Left ventricle myocardium inferior (tissue), 1 donor: ENCODE data around the gene REXO4. TPM values are rescaled to one million over a fixed set of nuclear protein-coding genes. Genes with fewer than 3 reads are reported as not detected.

ENCODE experiments used
- DNase-seq: peaks from one replicate; pipeline ENCODE4 v3.0.0-alpha.2; 2020
- H3K27ac ChIP-seq: fragments of 200-600 bp; replicated peaks from 2 replicates; pipeline ENCODE4 v1.8.0; 2021
- H3K27me3 ChIP-seq: fragments of 200-600 bp; 2 replicates; pipeline ENCODE4 v1.8.0; 2021; ENCODE audit warnings: low read depth
- H3K36me3 ChIP-seq: fragments of 200-600 bp; 2 replicates; pipeline ENCODE4 v1.8.0; 2021
- H3K4me1 ChIP-seq: fragments of 200-600 bp; 2 replicates; pipeline ENCODE4 v1.8.0; 2021
- H3K4me3 ChIP-seq: fragments of 200-600 bp; 2 replicates; pipeline ENCODE4 v1.8.0; 2021; ENCODE audit warnings: mild to moderate bottlenecking, moderate library complexity
- H3K9me3 ChIP-seq: fragments of 200-600 bp; replicated peaks from 2 replicates; pipeline ENCODE4 v1.8.0; 2021
- intact Hi-C: fragments of 100-400 bp; cut with micrococcal nuclease; formaldehyde crosslinking; loops from one replicate; pipeline ENCODE4 v1.11.0; 2022
- total RNA-seq: library from RNA; stranded (reverse); fragmentation: NEBNext Ultra II Directional; extraction: Animal tissue kit (Norgen Biotek cat#: 25700); gene quantifications from one replicate; pipeline ENCODE4 v1.2.1, GENCODE V29; 2021
- TF ChIP-seq, protein P1 (sequence below): fragments of 200-600 bp; IDR thresholded peaks from 2 replicates; pipeline ENCODE4 v1.8.0; 2021; ENCODE audit warnings: antibody characterized with exemption, mild to moderate bottlenecking, borderline replicate concordance
- donor health status: DM: no; HTN: yes; CAD: no; lungs with severe emphysema.

REXO4 gene
- total RNA-seq, 1 donor from 2014 or later: 16.5 TPM

DNA sequence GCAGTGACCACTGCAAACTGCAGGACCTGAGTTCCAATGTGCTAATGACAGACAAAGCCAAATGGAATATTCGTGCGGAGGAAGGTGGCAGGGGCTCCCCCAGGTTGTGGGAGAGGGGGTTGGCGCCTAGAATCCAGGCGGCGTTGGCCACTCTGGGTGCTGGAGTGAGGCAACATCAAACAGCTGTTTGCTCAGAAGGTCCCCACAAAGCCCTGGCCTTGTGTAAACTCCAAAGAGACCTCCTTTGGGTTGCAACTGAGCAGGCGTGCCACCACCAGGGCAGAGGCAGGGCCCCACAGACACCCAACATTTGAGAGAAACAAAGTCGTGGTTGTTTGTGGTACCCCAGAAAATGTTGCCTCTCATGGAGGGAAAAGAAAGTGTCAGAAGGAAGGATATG, 27.1 kb downstream of the REXO4 start:
- H3K27me3 ChIP-seq: peaks cover 50% of the 10 kb centered on the region
- TF ChIP-seq, protein P1, sequence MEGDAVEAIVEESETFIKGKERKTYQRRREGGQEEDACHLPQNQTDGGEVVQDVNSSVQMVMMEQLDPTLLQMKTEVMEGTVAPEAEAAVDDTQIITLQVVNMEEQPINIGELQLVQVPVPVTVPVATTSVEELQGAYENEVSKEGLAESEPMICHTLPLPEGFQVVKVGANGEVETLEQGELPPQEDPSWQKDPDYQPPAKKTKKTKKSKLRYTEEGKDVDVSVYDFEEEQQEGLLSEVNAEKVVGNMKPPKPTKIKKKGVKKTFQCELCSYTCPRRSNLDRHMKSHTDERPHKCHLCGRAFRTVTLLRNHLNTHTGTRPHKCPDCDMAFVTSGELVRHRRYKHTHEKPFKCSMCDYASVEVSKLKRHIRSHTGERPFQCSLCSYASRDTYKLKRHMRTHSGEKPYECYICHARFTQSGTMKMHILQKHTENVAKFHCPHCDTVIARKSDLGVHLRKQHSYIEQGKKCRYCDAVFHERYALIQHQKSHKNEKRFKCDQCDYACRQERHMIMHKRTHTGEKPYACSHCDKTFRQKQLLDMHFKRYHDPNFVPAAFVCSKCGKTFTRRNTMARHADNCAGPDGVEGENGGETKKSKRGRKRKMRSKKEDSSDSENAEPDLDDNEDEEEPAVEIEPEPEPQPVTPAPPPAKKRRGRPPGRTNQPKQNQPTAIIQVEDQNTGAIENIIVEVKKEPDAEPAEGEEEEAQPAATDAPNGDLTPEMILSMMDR: no peak
- DNase-seq: no peak

DNA sequence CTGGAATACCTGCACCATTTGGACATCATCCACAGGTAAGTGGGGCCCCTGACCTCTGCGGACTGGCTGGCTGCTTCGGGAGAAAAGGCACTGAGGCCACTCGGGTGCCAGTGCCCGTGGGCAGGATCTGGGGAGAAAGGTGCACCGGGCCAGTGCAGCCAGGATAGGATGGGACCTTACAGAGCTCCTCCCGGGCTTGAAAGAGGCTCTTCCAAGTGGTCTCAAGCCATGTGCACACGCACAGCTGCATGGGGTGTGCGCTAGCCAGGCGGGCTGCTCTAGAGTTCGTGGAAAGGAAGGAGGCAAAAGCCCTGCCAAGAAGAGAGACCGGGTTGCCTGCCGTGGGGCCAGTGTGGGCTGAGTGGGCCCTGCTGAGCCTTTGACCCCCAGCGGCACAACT, 28.2 kb downstream of the REXO4 start:
- intact Hi-C loops: no loop called here
- Histone ChIP-seq H3K4me1 (no peaks in the 10 kb centered on the region), H3K36me3 (no peaks in the 10 kb centered on the region), H3K27me3 (peaks cover 39% of the 10 kb centered on the region), H3K27ac (no peak overlapping the region), H3K9me3 (no peaks in the 10 kb centered on the region), H3K4me3 (no peak overlapping the region)
- TF ChIP-seq, protein P1: no peak
- no peak for DNase-seq

More for the DNA sequence above, 27.1 kb downstream of the REXO4 start:
- Histone ChIP-seq H3K4me1 (no peaks in the 10 kb centered on the region), H3K9me3 (no peaks in the 10 kb centered on the region), H3K27ac (no peak overlapping the region), H3K36me3 (no peaks in the 10 kb centered on the region), H3K4me3 (no peak overlapping the region)
- intact Hi-C loops: no loop called here

DNA sequence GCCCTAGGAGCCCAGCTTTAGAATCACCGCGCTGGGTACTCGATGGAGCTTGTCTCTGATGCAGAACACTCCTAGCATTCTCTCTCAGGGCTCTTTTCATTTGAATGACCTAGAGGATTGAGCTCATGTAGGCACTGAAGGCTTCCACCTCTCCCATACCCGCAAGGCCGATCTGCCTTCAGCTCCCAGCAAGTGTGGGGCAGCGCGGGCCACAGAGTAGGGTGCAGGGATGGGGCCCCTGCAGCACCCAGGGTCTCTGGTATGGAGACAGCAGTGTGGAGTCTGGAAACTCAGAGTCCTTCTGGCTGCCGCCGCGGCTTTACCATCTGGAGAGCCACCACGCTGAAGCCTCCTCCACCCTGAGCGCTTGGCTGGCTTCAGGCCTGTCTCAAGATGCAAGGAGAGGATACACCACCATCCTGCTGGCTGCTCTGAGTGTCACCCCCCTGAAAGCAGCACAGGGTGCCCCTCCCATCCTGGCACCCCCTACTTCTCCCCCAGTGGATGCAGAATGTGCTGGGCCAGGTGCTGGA, 28.7 kb downstream of the REXO4 start:
- Histone ChIP-seq H3K4me3 (no peak overlapping the region), H3K27me3 (peaks cover 34% of the 10 kb centered on the region), H3K9me3 (no peaks in the 10 kb centered on the region), H3K27ac (no peak overlapping the region), H3K4me1 (no peaks in the 10 kb centered on the region), H3K36me3 (no peaks in the 10 kb centered on the region)
- intact Hi-C loops: no loop called here
- TF ChIP-seq, protein P1: no peak
- no peak for DNase-seq

DNA sequence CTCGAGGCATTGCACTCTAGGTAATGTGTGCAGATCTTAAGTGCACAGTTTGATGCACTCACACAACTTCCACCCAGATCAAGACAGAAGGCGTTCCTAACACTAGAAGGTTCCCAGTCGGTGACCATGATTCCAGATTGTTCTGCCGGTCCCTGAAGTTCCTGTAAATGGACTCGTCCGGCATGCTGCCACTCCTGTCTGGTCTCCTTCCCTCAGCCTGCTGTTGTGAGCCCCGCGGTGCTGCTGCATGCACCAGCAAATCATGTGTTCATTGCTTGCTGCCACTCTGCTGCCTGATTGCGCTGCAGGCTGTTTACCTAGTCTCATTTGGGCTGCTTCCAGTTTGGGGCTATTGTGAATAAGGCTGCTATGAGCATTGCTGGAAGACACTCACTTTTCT, 30.1 kb downstream of the REXO4 start:
- H3K9me3 ChIP-seq: no peaks in the 10 kb centered on the region
- no peaks in the 10 kb centered on the region for H3K4me1 ChIP-seq
- intact Hi-C loops: no loop called here
- TF ChIP-seq, protein P1: no peak
- H3K27ac ChIP-seq: no peak overlapping the region
- H3K4me3 ChIP-seq: no peak overlapping the region
- H3K27me3 ChIP-seq: peaks cover 21% of the 10 kb centered on the region
- no peaks in the 10 kb centered on the region for H3K36me3 ChIP-seq
- DNase-seq: no peak

DNA sequence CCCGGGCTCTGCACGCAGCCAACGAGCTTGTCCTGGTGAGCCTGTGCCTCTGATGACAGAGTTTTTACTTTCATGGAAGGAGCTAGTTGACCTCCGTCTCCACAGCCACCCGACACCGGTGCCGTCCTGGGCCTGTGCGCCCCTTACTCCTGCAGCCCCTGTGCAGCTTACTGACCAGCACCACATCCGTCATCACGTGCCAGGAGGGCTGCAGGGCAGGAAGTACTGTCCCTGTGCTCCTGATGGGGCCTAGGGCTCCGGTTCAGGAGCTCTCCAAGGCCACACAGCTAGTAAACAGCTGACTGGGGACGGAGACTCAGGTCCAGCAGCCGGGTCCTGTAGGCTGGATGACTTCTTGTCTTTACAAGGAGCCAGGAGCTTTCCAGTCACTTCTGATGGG, 31.5 kb downstream of the REXO4 start:
- intact Hi-C loops: no loop called here
- H3K36me3 ChIP-seq: no peaks in the 10 kb centered on the region
- H3K4me1 ChIP-seq: no peaks in the 10 kb centered on the region
- H3K4me3 ChIP-seq: no peak overlapping the region
- peaks cover 16% of the 10 kb centered on the region for H3K27me3 ChIP-seq
- TF ChIP-seq, protein P1: no peak
- no peaks in the 10 kb centered on the region for H3K9me3 ChIP-seq
- H3K27ac ChIP-seq: no peak overlapping the region
- DNase-seq: no peak
